GM21381 (cell line): Measurements from ENCODE around the gene CEP43.

Source experiments
- ATAC-seq: cut with Tn5 transposase; IDR thresholded peaks from one replicate; pipeline ENCODE4 v1.9.1; 2021; ENCODE audit warnings: mild to moderate bottlenecking, moderate library complexity; ENCODE audit not compliant: unreplicated experiment

The CEP43 gene

GRCh38 chr6:167005350-167006159, 6.4 kb downstream of the CEP43 start:
- ATAC-seq: no peak

- ATAC-seq: no peak
These were observed 8.8 kb downstream of the CEP43 start for GRCh38 chr6:167007985-167008384.

- no peak for ATAC-seq
These were observed 13.9 kb downstream of the CEP43 start for GRCh38 chr6:167013067-167013466.

- no peak for ATAC-seq
These were observed 14.7 kb downstream of the CEP43 start for GRCh38 chr6:167013946-167014345.

- ATAC-seq: no peak
These were observed 16.1 kb downstream of the CEP43 start for GRCh38 chr6:167015302-167015701.

GRCh38 chr6:167020206-167020605, 21.0 kb downstream of the CEP43 start:
- peak; percentile 97 for ATAC-seq

GRCh38 chr6:167027308-167027707, 28.1 kb downstream of the CEP43 start:
- ATAC-seq: no peak

GRCh38 chr6:167027772-167028171, 28.6 kb downstream of the CEP43 start:
- ATAC-seq: no peak

GRCh38 chr6:167030222-167031072, 31.2 kb downstream of the CEP43 start:
- ATAC-seq: no peak

GRCh38 chr6:167031082-167031709, 32.0 kb downstream of the CEP43 start:
- ATAC-seq: no peak

- ATAC-seq: no peak
These were observed 34.9 kb downstream of the CEP43 start for GRCh38 chr6:167034056-167034455.

GRCh38 chr6:167037762-167038161, 38.6 kb downstream of the CEP43 start:
- ATAC-seq: no peak

GRCh38 chr6:167044696-167045095, 45.5 kb downstream of the CEP43 start:
- ATAC-seq: no peak

GRCh38 chr6:167045828-167046580, 46.8 kb downstream of the CEP43 start:
- ATAC-seq: no peak

- peak; percentile 7 for ATAC-seq
These were observed 47.8 kb downstream of the CEP43 start for GRCh38 chr6:167046861-167047495.

- ATAC-seq: peak; percentile 82
These were observed 48.4 kb downstream of the CEP43 start for GRCh38 chr6:167047554-167047953.
